H1 (cell line): Measurements from ENCODE around the gene HTN3. TPM values are rescaled to one million over a fixed set of nuclear protein-coding genes. Genes with fewer than 3 reads are reported as not detected.

Experiments
- CTCF ChIA-PET: fragments of 300-600 bp; sonication (Branson Sonifier 250); formaldehyde crosslinking; loops from one replicate; lab custom pipeline; 2021; ENCODE audit not compliant: partially characterized antibody; lab: Charles Lee
- POLR2A ChIA-PET: fragments of 300-600 bp; sonication (Branson Sonifier 250); formaldehyde crosslinking; loops from one replicate; lab custom pipeline; 2021; ENCODE audit warnings: inconsistent platforms; ENCODE audit not compliant: partially characterized antibody; lab: Charles Lee
- DNase-seq, 2 experiments: peaks; one replicate each; pipeline versions ENCODE4 v3.0.0 to v3.0.0-alpha.2; 2010 to 2022; ENCODE audit warnings: low spot score in 2 of 2, low read depth in 1 of 2, mixed read lengths in 1 of 2
- FAIRE-seq: peaks from 2 replicates; lab custom pipeline; 2011; peaks lifted over from hg19 to GRCh38; lab: Jason Lieb, UNC
- H2AFZ ChIP-seq: 2 replicates; pipeline ENCODE4 v1.8.1; 2012; ENCODE audit warnings: low read length, inconsistent platforms
- H2AK5ac ChIP-seq: 2 replicates; pipeline ENCODE4 v1.6.1; 2013; ENCODE audit warnings: low read depth, low read length
- H2BK120ac ChIP-seq: replicated peaks from 2 replicates; pipeline ENCODE3; 2013; ENCODE audit warnings: low read depth, low read length, inconsistent platforms
- H2BK12ac ChIP-seq: 2 replicates; pipeline ENCODE4 v1.6.1; 2013; ENCODE audit warnings: low read depth, low read length
- H2BK15ac ChIP-seq: 2 replicates; pipeline ENCODE4 v1.6.1; 2013; ENCODE audit warnings: low read length
- H2BK20ac ChIP-seq: 2 replicates; pipeline ENCODE4 v1.6.1; 2013; ENCODE audit warnings: low read length
- H2BK5ac ChIP-seq: 2 replicates; pipeline ENCODE4 v1.6.1; 2013; ENCODE audit warnings: low read depth, low read length
- H3K14ac ChIP-seq: 2 replicates; pipeline ENCODE4 v1.6.1; 2013; ENCODE audit warnings: inconsistent platforms; ENCODE audit not compliant: insufficient read length
- H3K18ac ChIP-seq: 2 replicates; pipeline ENCODE4 v1.6.1; 2013; ENCODE audit warnings: low read length; ENCODE audit errors: extremely low read depth
- H3K23ac ChIP-seq: 2 replicates; pipeline ENCODE4 v1.6.1; 2013; ENCODE audit warnings: inconsistent platforms; ENCODE audit not compliant: insufficient read length
- H3K23me2 ChIP-seq: 2 replicates; pipeline ENCODE4 v1.6.1; 2013; ENCODE audit warnings: low read depth, low read length
- H3K27ac ChIP-seq: 2 replicates; pipeline ENCODE4 v1.6.1; 2011; ENCODE audit warnings: low read depth, low read length, inconsistent platforms
- H3K27me3 ChIP-seq, 4 experiments: replicated peaks in 1 of 4; 1 replicate in 1 of 4; 2 replicates in 3 of 4; pipeline versions ENCODE4 v1.6.1 to v1.8.1; 2011 to 2013; ENCODE audit warnings: low read length in 3 of 4, mild to moderate bottlenecking in 3 of 4, inconsistent platforms in 2 of 4, mixed read lengths in 2 of 4, moderate library complexity in 1 of 4; ENCODE audit not compliant: control insufficient read depth in 3 of 4, insufficient read depth in 3 of 4; ENCODE audit errors: extremely low read depth in 1 of 4
- H3K36me3 ChIP-seq, 4 experiments: 2 replicates each; pipeline versions ENCODE4 v1.6.1 to v1.8.1; 2011 to 2013; ENCODE audit warnings: mild to moderate bottlenecking in 4 of 4, low read length in 3 of 4, moderate library complexity in 2 of 4, control low read depth in 1 of 4, inconsistent platforms in 1 of 4; ENCODE audit not compliant: insufficient read depth in 4 of 4, control insufficient read depth in 2 of 4
- H3K4ac ChIP-seq: replicated peaks from 2 replicates; pipeline ENCODE3; 2013; ENCODE audit warnings: low read length, low read depth, mixed read lengths, inconsistent platforms; ENCODE audit not compliant: insufficient read length
- H3K4me1 ChIP-seq, 4 experiments: replicated peaks in 1 of 4; 1 replicate in 1 of 4; 2 replicates in 3 of 4; pipeline versions ENCODE4 v1.6.1 to v1.8.1; 2011 to 2013; ENCODE audit warnings: low read length in 3 of 4, inconsistent platforms in 2 of 4, mixed read lengths in 1 of 4; ENCODE audit not compliant: insufficient read depth in 4 of 4, control insufficient read depth in 3 of 4
- H3K4me2 ChIP-seq, 2 experiments: 2 replicates each; pipeline versions ENCODE4 v1.6.1 to v1.8.1; 2011 to 2013; ENCODE audit warnings: low read depth in 2 of 2, low read length in 2 of 2, control low read depth in 1 of 2, inconsistent platforms in 1 of 2, mild to moderate bottlenecking in 1 of 2; ENCODE audit not compliant: insufficient read depth in 1 of 2
- H3K4me3 ChIP-seq, 4 experiments: fragments of 200-600, 300-600 bp in 1 of 4; sonication (generic), shearing (Covaris generic), sonication (Bioruptor Twin) in 1 of 4; 2 replicates each; pipeline versions ENCODE4 v1.5.1 to v1.8.1; 2011 to 2016; ENCODE audit warnings: low read length in 4 of 4, low read depth in 3 of 4, control low read depth in 2 of 4, inconsistent platforms in 2 of 4, mild to moderate bottlenecking in 2 of 4, mixed read lengths in 1 of 4, moderate library complexity in 1 of 4; ENCODE audit not compliant: insufficient read depth in 2 of 4; ENCODE audit errors: extremely low read depth in 1 of 4
- H3K56ac ChIP-seq: replicated peaks from 2 replicates; pipeline ENCODE3; 2013; ENCODE audit warnings: low read depth, mild to moderate bottlenecking, mixed read lengths, low read length, inconsistent platforms; ENCODE audit not compliant: insufficient read length
- H3K79me1 ChIP-seq: 2 replicates; pipeline ENCODE4 v1.6.1; 2013; ENCODE audit warnings: low read depth, low read length, control low read depth
- H3K79me2 ChIP-seq, 2 experiments: 2 replicates each; pipeline versions ENCODE4 v1.6.1 to v1.8.1; 2012 to 2013; ENCODE audit warnings: low read length in 2 of 2, mild to moderate bottlenecking in 2 of 2, inconsistent platforms in 1 of 2; ENCODE audit not compliant: insufficient read depth in 2 of 2, control insufficient read depth in 1 of 2
- H3K9ac ChIP-seq, 4 experiments: replicated peaks in 1 of 4; 1 replicate in 1 of 4; 2 replicates in 3 of 4; pipeline versions ENCODE4 v1.6.1 to v1.8.1; 2011 to 2013; ENCODE audit warnings: low read depth in 3 of 4, low read length in 3 of 4, control low read depth in 2 of 4, mild to moderate bottlenecking in 2 of 4, moderate library complexity in 2 of 4, inconsistent platforms in 1 of 4; ENCODE audit errors: extremely low read depth in 1 of 4
- H3K9me3 ChIP-seq, 2 experiments: 2 replicates each; pipeline versions ENCODE4 v1.6.1 to v1.8.1; 2012 to 2013; ENCODE audit warnings: mild to moderate bottlenecking in 2 of 2, moderate library complexity in 2 of 2, control low read depth in 1 of 2, inconsistent platforms in 1 of 2, low read depth in 1 of 2, low read length in 1 of 2, mixed read lengths in 1 of 2; ENCODE audit not compliant: insufficient read depth in 2 of 2
- H4K20me1 ChIP-seq, 2 experiments: replicated peaks in 1 of 2; 2 replicates each; pipeline versions ENCODE3 to v1.8.1; 2011 to 2013; ENCODE audit warnings: inconsistent platforms in 2 of 2, low read length in 2 of 2, mild to moderate bottlenecking in 1 of 2; ENCODE audit not compliant: insufficient read depth in 2 of 2, control insufficient read depth in 1 of 2
- H4K5ac ChIP-seq: 2 replicates; pipeline ENCODE4 v1.6.1; 2013; ENCODE audit warnings: low read length, low read depth, mixed read lengths, inconsistent platforms; ENCODE audit not compliant: insufficient read length
- H4K8ac ChIP-seq: 2 replicates; pipeline ENCODE4 v1.8.0; 2013; ENCODE audit warnings: mild to moderate bottlenecking, moderate library complexity, low read length, inconsistent platforms; ENCODE audit not compliant: insufficient read depth; ENCODE audit errors: extremely low read depth
- H4K91ac ChIP-seq: replicated peaks from 2 replicates; pipeline ENCODE3; 2013; ENCODE audit warnings: low read length, mixed read lengths, inconsistent platforms; ENCODE audit not compliant: insufficient read length
- ASH2L ChIP-seq: fragments of 200-600, 300-600 bp; sonication (generic); IDR thresholded peaks from one replicate; pipeline ENCODE4 v1.7.1; 2017; ENCODE audit warnings: low read length
- CBX8 ChIP-seq: fragments of 300-800, 300-1000 bp; sonication (generic); IDR thresholded peaks from 2 replicates; pipeline ENCODE4 v1.7.1; 2016; ENCODE audit warnings: low read depth, low read length, borderline replicate concordance
- CREB1 ChIP-seq: IDR thresholded peaks from 2 replicates; pipeline ENCODE4 v1.6.1; 2012; ENCODE audit warnings: inconsistent platforms
- EP300 ChIP-seq, 2 experiments: IDR thresholded peaks; 1 replicate in 1 of 2; 2 replicates in 1 of 2; pipeline ENCODE4 v1.6.1; 2011 to 2012; ENCODE audit warnings: low read depth in 2 of 2, low read length in 2 of 2, mild to moderate bottlenecking in 2 of 2, borderline replicate concordance in 1 of 2, inconsistent platforms in 1 of 2, moderate library complexity in 1 of 2
- EZH2 ChIP-seq: fragments of 200-600 bp; sonication (generic); IDR thresholded peaks from 2 replicates; pipeline ENCODE4 v1.7.1; 2012; ENCODE audit warnings: low read depth, mild to moderate bottlenecking, moderate library complexity, low read length, inconsistent platforms; ENCODE audit not compliant: severe bottlenecking
- FOSL1 ChIP-seq: IDR thresholded peaks from 2 replicates; pipeline ENCODE4 v1.6.1; 2011; ENCODE audit warnings: mild to moderate bottlenecking, low read depth, low read length, moderate library complexity; ENCODE audit not compliant: insufficient read depth
- HDAC2 ChIP-seq, 2 experiments: fragments of 300-600 bp in 1 of 2; sonication (generic) in 1 of 2; IDR thresholded peaks; 2 replicates each; pipeline ENCODE4 v1.6.1; 2011 to 2012; ENCODE audit warnings: low read depth in 2 of 2, low read length in 2 of 2, mild to moderate bottlenecking in 2 of 2, moderate library complexity in 2 of 2, borderline replicate concordance in 1 of 2, inconsistent platforms in 1 of 2
- JUN ChIP-seq: IDR thresholded peaks from 2 replicates; pipeline ENCODE4 v1.6.1; 2011; ENCODE audit warnings: low read depth, mild to moderate bottlenecking, improper control_type of control experiment, low read length
- RFX5 ChIP-seq: IDR thresholded peaks from 2 replicates; pipeline ENCODE4 v1.6.1; 2011; ENCODE audit warnings: low read depth, low read length, improper control_type of control experiment, borderline replicate concordance
- SP1 ChIP-seq: IDR thresholded peaks from 2 replicates; pipeline ENCODE4 v1.6.1; 2011; ENCODE audit warnings: low read depth, low read length
- TEAD4 ChIP-seq: IDR thresholded peaks from 2 replicates; pipeline ENCODE4 v1.6.1; 2012; ENCODE audit warnings: low read depth, low read length, inconsistent platforms, mixed read lengths
- whole genome bisulfite sequencing, 2 experiments: shearing (Covaris generic) in 1 of 2; methylation state at CpG; one replicate each; pipeline versions ENCODE4 v1.1.6 to v1.1.7; 2013 to 2015; ENCODE audit warnings: low lambda C conversion rate in 2 of 2, mixed read lengths in 2 of 2, inconsistent platforms in 1 of 2, low coverage in 1 of 2, missing lambda C conversion rate in 1 of 2; ENCODE audit not compliant: insufficient replicate concordance in 2 of 2, insufficient coverage in 1 of 2, insufficient read length in 1 of 2; ENCODE audit errors: extremely low coverage in 1 of 2, missing lambda C conversion rate in 1 of 2; 5-methylcytosine and 5-hydroxymethylcytosine counted together
- polyA plus RNA-seq, 7 experiments: library from polyadenylated mRNA; depleted of rRNA in 3 of 7; stranded (reverse) in 5 of 7; unstranded in 2 of 7; fragments of >200 nt in 5 of 7; fragments of 200-250 nt in 2 of 7; gene quantifications; 1 replicate in 5 of 7; 2 replicates in 1 of 7; 4 replicates in 1 of 7; pipeline versions ENCODE4 v1.2.1 to v1.2.3, GENCODE V29; 2011 to 2013; ENCODE audit warnings: missing spikeins in 2 of 7, mixed read lengths in 2 of 7
- total RNA-seq: library from RNA; stranded (reverse); fragmentation: NEBNext Ultra II Directional; extraction: Animal tissue kit (Norgen Biotek cat#: 25700); gene quantifications from 2 replicates; pipeline ENCODE4 v1.2.1, GENCODE V29; 2021

Gene HTN3
- total and polyA plus RNA-seq, 2 of the 8 experiments (the other 6 are each of a cell fraction or from before 2014, with no cell fraction given) = not detected

DNA sequence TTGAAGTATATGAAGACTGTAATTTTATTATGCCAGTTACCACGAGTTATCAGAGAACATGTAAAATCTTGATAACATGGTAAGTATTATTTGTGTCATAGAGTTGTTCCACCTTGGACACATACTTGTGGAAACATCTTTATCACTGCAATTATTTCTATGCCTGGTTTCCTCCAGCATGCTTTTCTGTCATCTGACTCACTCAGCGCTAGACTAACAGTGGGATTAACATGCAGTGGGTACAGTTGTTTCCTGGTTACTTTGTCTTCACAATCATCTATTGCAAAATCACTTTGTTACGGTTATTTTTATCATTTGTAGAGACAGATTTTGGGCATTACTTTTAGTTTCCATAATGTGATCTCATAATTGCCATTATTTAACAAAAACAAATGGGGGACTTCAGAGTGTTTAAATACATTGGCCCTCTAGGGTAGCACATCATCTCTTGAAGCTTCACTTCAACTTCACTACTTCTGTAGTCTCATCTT lies 32.7 kb upstream of the HTN3 start, which contains the start of gene STATH:
Gene STATH (plus strand): TSS at position 441 of the 491 bp plus-strand sequence. CDS start 2,472 bp downstream, outside the sequence.
- no peaks in the 10 kb centered on the region for H3K79me1 ChIP-seq
- H2BK15ac ChIP-seq = no peak within 1 kb of the TSS
- no peak within 1 kb of the TSS for H3K9ac ChIP-seq
- no peaks in the 10 kb centered on the region for H3K27me3 ChIP-seq
- no peaks in the 10 kb centered on the region for H3K4me1 ChIP-seq
- H3K4me2 ChIP-seq = no peak within 1 kb of the TSS
- 75% methylated on average over 3 of the region's 3 CpGs; no CpG with 5 or more reads in 1 of the 2 experiments for WGBS, 2 experiments
- FAIRE-seq = no peak
- H3K56ac ChIP-seq = no peak within 1 kb of the TSS
- H3K79me2 ChIP-seq = no peaks in the 10 kb centered on the region
- H2BK12ac ChIP-seq = no peak within 1 kb of the TSS
- H2BK120ac ChIP-seq = no peak within 1 kb of the TSS
- H3K23me2 ChIP-seq = no peaks in the 10 kb centered on the region
- TF ChIP-seq ASH2L = no peak
- TF ChIP-seq EP300 (IDR thresholded peaks at IDR 0.05; ENCODE audit: borderline replicate concordance in 1 of 2, low read depth in 2 of 2, low read length in 2 of 2) = no peak
- no peak for TF ChIP-seq EZH2
- no peak for TF ChIP-seq CBX8
- TF ChIP-seq JUN = no peak
- TF ChIP-seq HDAC2 (IDR thresholded peaks at IDR 0.05; ENCODE audit: borderline replicate concordance in 1 of 2, low read depth in 2 of 2, low read length in 2 of 2) = no peak
- no peak for TF ChIP-seq FOSL1
- no peak for TF ChIP-seq TEAD4
- TF ChIP-seq SP1 = no peak
- no peak for TF ChIP-seq RFX5
- no peak for TF ChIP-seq CREB1
- TF ChIP-seq, all 59 proteins: peak for 0
- Histone ChIP-seq H2BK20ac (no peak within 1 kb of the TSS), H3K27ac (no peak within 1 kb of the TSS), H2AFZ (no peak within 1 kb of the TSS), H4K20me1 (no peaks in the 10 kb centered on the region), H4K91ac (no peak within 1 kb of the TSS), H3K4me3 (no peak within 1 kb of the TSS), H4K5ac (no peak within 1 kb of the TSS), H4K8ac (no peak within 1 kb of the TSS), H3K18ac (no peak within 1 kb of the TSS), H3K23ac (no peak within 1 kb of the TSS), H3K4ac (no peak within 1 kb of the TSS), H2AK5ac (no peak within 1 kb of the TSS), H3K14ac (no peak within 1 kb of the TSS), H3K9me3 (no peaks in the 10 kb centered on the region), H3K36me3 (no peaks in the 10 kb centered on the region), H2BK5ac (no peak within 1 kb of the TSS)
- DNase-seq = no peak
- ChIA-PET POLR2A (no interaction called here), CTCF (no interaction called here)
